ENCODE measurements around the gene CNN3. TPM values are rescaled to one million over a fixed set of nuclear protein-coding genes. Genes with fewer than 3 reads are reported as not detected.

Gene CNN3
- polyA plus RNA-seq, 1 of the 3 experiments (the other 2 are of a cell fraction), result 204 TPM

GRCh38 chr1:94934551-94934950 lies 7.6 kb upstream of the CNN3 start:
- H3K27ac ChIP-seq (ENCODE audit: low read depth in 2 of 2, low read length in 1 of 2), result peak overlapping the region in 1 of 2 experiments; percentile 48; a peak in 2 of 4 replicates
- H3K9ac ChIP-seq, result no peak overlapping the region
- H2AFZ ChIP-seq (ENCODE audit: low read depth), result no peak overlapping the region
- peaks cover 13% of the 10 kb centered on the region for H3F3A ChIP-seq (replicated peaks; ENCODE audit: insufficient read depth)
- DNase-seq, result no peak
- H3K27me3 ChIP-seq (ENCODE audit: insufficient read depth), result no peaks in the 10 kb centered on the region
- TF ChIP-seq FOSL2 (IDR thresholded peaks at IDR 0.05; ENCODE audit: borderline replicate concordance, low read depth) (no peak), RFX5 (IDR thresholded peaks at IDR 0.05; ENCODE audit: low read length) (no peak), NRF1 (IDR thresholded peaks at IDR 0.05; ENCODE audit: low read depth, low read length) (no peak), FOXJ3 (CRISPR knock-in tag; IDR thresholded peaks at IDR 0.05) (no peak), EP300 (IDR thresholded peaks at IDR 0.05; ENCODE audit: borderline replicate concordance in 1 of 2, low read depth in 1 of 2, low read length in 1 of 2) (no peak), TAF1 (IDR thresholded peaks at IDR 0.05; ENCODE audit: borderline replicate concordance, low read depth, low read length) (no peak), SMC3 (IDR thresholded peaks at IDR 0.05; ENCODE audit: low read depth, low read length) (no peak), CHD2 (IDR thresholded peaks at IDR 0.05; ENCODE audit: low read length, partially characterized antibody) (no peak), ELF1 (IDR thresholded peaks at IDR 0.05) (no peak), TEAD4 (IDR thresholded peaks at IDR 0.05; ENCODE audit: borderline replicate concordance, insufficient read depth) (no peak), ZBTB33 (IDR thresholded peaks at IDR 0.05; ENCODE audit: borderline replicate concordance, low read depth) (no peak), EZH2phosphoT487 (IDR thresholded peaks at IDR 0.05; ENCODE audit: borderline replicate concordance, low read depth) (no peak), PBX3 (IDR thresholded peaks at IDR 0.05) (no peak)
- H3K4me2 ChIP-seq, result peak overlapping the region; percentile 7; the same call in 1 of the 2 replicates
- no peaks in the 10 kb centered on the region for H3K9me3 ChIP-seq
- CTCF ChIA-PET, result interaction anchor here (1.0 to 1.2 kb wide), 2 partner anchors 80 to 107 kb away, joined by 6 read pairs; no protein-coding TSS in a partner anchor
- H3K4me3 ChIP-seq (ENCODE audit: low read depth in 2 of 2, low read length in 1 of 2), result no peak overlapping the region
- 0 out of 2 replicates have a peak, but pooled peaks cover under 1% of the 10 kb centered on the region for H3K79me2 ChIP-seq (ENCODE audit: insufficient read depth)
- no peaks in the 10 kb centered on the region for H4K20me1 ChIP-seq (ENCODE audit: insufficient read depth)
- POLR2A ChIA-PET, result no interaction called here
- H3K9me2 ChIP-seq, result no peaks in the 10 kb centered on the region
- H3K4me1 ChIP-seq (ENCODE audit: control insufficient read depth in 1 of 2, insufficient read depth in 2 of 2, low read depth in 1 of 2, low read length in 1 of 2), result peaks cover 6 to 38% of the 10 kb centered on the region in 2 experiments
- peaks cover 0 to 10% of the 10 kb centered on the region in 2 experiments for H3K36me3 ChIP-seq (replicated peaks in 1 of 2; ENCODE audit: control insufficient read depth in 1 of 2, insufficient read depth in 2 of 2, low read length in 1 of 2)
- WGBS (ENCODE audit: low lambda C conversion rate), result 83% methylated on average over 2 of the region's 2 CpGs

- no peak for DNase-seq
- 93% methylated on average over 6 of the region's 7 CpGs for WGBS (ENCODE audit: low lambda C conversion rate)
Observed at GRCh38 chr1:94931254-94931841, 4.4 kb upstream of the CNN3 start.

More at GRCh38 chr1:94931254-94931841, 4.4 kb upstream of the CNN3 start:
- Histone ChIP-seq H3K9me2 (no peaks in the 10 kb centered on the region), H2AFZ (ENCODE audit: low read depth) (no peak overlapping the region), H3K4me2 (no peak overlapping the region), H3K36me3 (replicated peaks in 1 of 2; ENCODE audit: control insufficient read depth in 1 of 2, insufficient read depth in 2 of 2, low read length in 1 of 2) (peaks cover 0 to 10% of the 10 kb centered on the region in 2 experiments), H3K9ac (no peak overlapping the region), H3K27ac (ENCODE audit: low read depth in 2 of 2, low read length in 1 of 2) (no peak overlapping the region), H3K4me3 (ENCODE audit: low read depth in 2 of 2, low read length in 1 of 2) (no peak overlapping the region), H4K20me1 (ENCODE audit: insufficient read depth) (no peaks in the 10 kb centered on the region), H3F3A (replicated peaks; ENCODE audit: insufficient read depth) (peaks cover 18% of the 10 kb centered on the region), H3K9me3 (no peaks in the 10 kb centered on the region), H3K27me3 (ENCODE audit: insufficient read depth) (no peaks in the 10 kb centered on the region), H3K4me1 (ENCODE audit: control insufficient read depth in 1 of 2, insufficient read depth in 2 of 2, low read depth in 1 of 2, low read length in 1 of 2) (peaks cover 24 to 31% of the 10 kb centered on the region in 2 experiments; a peak in 3 of 4 replicates), H3K79me2 (ENCODE audit: insufficient read depth) (peaks cover 22% of the 10 kb centered on the region)
- ChIA-PET POLR2A (no interaction called here), CTCF (no interaction called here)
- TF ChIP-seq FOSL2 (IDR thresholded peaks at IDR 0.05; ENCODE audit: borderline replicate concordance, low read depth), result no peak
- no peak for TF ChIP-seq MAX (IDR thresholded peaks at IDR 0.05; ENCODE audit: low read depth)
